ENCODE results near the gene SGPP2. TPM values are rescaled to one million over a fixed set of nuclear protein-coding genes. Genes with fewer than 3 reads are reported as not detected.

The SGPP2 gene
- total and polyA plus RNA-seq, 12 donors = 0.17 to 33.7 (median 12.4) TPM

- no peaks in the 10 kb centered on the region for H3K36me3 ChIP-seq (replicated peaks in 1 of 2)
- no peak for DNase-seq
- H3K9me3 ChIP-seq (replicated peaks in 1 of 3) = no peaks in the 10 kb centered on the region
- intact Hi-C loops (cut with DNase I) = no loop called here
- no peaks in the 10 kb centered on the region for H3K27me3 ChIP-seq
- WGBS, 4 donors = 69 to 77% (median 73%) methylated on average over 5 of the region's 5 CpGs
- no peaks in the 10 kb centered on the region for H3K4me1 ChIP-seq (replicated peaks in 1 of 2)
- no peak overlapping the region for H3K27ac ChIP-seq
- no peak overlapping the region for H3K4me3 ChIP-seq
- no peak for TF ChIP-seq CTCF (IDR thresholded peaks at IDR 0.05)
- TF ChIP-seq POLR2A (IDR thresholded peaks at IDR 0.05) = no peak
These were observed 101.5 kb downstream of the SGPP2 start for GRCh38 chr2:222525811-222526210.

GRCh38 chr2:222526480-222527277 is 102.3 kb downstream of the SGPP2 start:
- no peaks in the 10 kb centered on the region for H3K27me3 ChIP-seq
- H3K27ac ChIP-seq = no peak overlapping the region
- no peaks in the 10 kb centered on the region for H3K9me3 ChIP-seq (replicated peaks in 1 of 3)
- 90 to 92% (median 91%) methylated on average over 7 of the region's 7 CpGs for WGBS, 4 donors
- H3K4me3 ChIP-seq = no peak overlapping the region
- no peaks in the 10 kb centered on the region for H3K36me3 ChIP-seq (replicated peaks in 1 of 2)
- TF ChIP-seq POLR2A (IDR thresholded peaks at IDR 0.05) = no peak
- TF ChIP-seq CTCF (IDR thresholded peaks at IDR 0.05) = no peak
- DNase-seq = no peak
- intact Hi-C loops (cut with DNase I) = no loop called here
- H3K4me1 ChIP-seq (replicated peaks in 1 of 2) = no peaks in the 10 kb centered on the region

DNA sequence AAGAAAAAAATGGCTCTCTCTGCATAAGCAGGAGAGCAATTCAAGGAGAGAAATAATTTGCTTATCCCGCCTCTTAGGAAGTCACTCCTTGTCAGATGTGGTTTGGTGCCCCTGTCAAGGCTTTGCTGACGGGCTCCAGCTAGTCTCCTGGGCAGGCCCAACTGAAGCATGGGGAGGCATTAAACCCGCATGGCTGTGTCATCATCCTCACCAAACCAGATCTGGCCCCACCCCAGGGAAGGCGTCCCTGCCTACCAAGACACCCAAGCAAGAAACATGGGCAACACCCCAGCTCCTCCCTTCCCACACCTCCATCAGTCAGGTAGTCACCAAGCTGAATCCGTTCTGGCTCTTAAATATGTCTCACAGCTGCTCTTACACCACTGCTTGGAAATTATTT is 108.0 kb downstream of the SGPP2 start:
- no peak overlapping the region for H3K4me3 ChIP-seq
- no peaks in the 10 kb centered on the region for H3K9me3 ChIP-seq (replicated peaks in 1 of 3)
- TF ChIP-seq CTCF (IDR thresholded peaks at IDR 0.05) = no peak
- TF ChIP-seq POLR2A (IDR thresholded peaks at IDR 0.05) = no peak
- no peak for DNase-seq
- H3K4me1 ChIP-seq (replicated peaks in 1 of 2) = no peaks in the 10 kb centered on the region
- intact Hi-C loops (cut with DNase I) = no loop called here
- no peaks in the 10 kb centered on the region for H3K36me3 ChIP-seq (replicated peaks in 1 of 2)
- no peak overlapping the region for H3K27ac ChIP-seq
- no peaks in the 10 kb centered on the region for H3K27me3 ChIP-seq
- 80 to 94% (median 86%) methylated on average over 5 of the region's 5 CpGs for WGBS, 4 donors

- Histone ChIP-seq H3K4me1 (replicated peaks in 1 of 2) (no peaks in the 10 kb centered on the region), H3K4me3 (no peak overlapping the region), H3K27me3 (no peaks in the 10 kb centered on the region), H3K9me3 (replicated peaks in 1 of 3) (no peaks in the 10 kb centered on the region), H3K36me3 (replicated peaks in 1 of 2) (no peaks in the 10 kb centered on the region), H3K27ac (no peak overlapping the region)
- no peak for DNase-seq
- intact Hi-C loops (cut with DNase I) = no loop called here
- 70 to 84% (median 76%) methylated on average over 4 to 6 of the region's 6 CpGs for WGBS, 4 donors
- TF ChIP-seq CTCF (IDR thresholded peaks at IDR 0.05) = no peak
- TF ChIP-seq POLR2A (IDR thresholded peaks at IDR 0.05) = no peak
These were observed 111.1 kb downstream of the SGPP2 start for GRCh38 chr2:222535477-222535876.

All from adrenal gland (tissue), 12 donors.